DND-41 (cell line): Measurements from ENCODE around the gene CDK15.

Source experiments
- ATAC-seq: fragments of 200-7000 bp; cut with Tn5 transposase; 3 replicates; pipeline ENCODE4 v1.9.1; 2021; ENCODE audit warnings: low read depth; ENCODE audit not compliant: insufficient read depth
- DNase-seq: peaks from one replicate; pipeline ENCODE4 v3.0.0-alpha.2; 2020
- H2AFZ ChIP-seq: 2 replicates; pipeline ENCODE4 v1.6.0; 2012; ENCODE audit warnings: low read depth, low read length
- H3K27ac ChIP-seq: 2 replicates; pipeline ENCODE4 v1.5.1; 2012; ENCODE audit warnings: low read length, inconsistent platforms
- H3K27me3 ChIP-seq: fragments of 200-600 bp; sonication (generic); 2 replicates; pipeline ENCODE4 v1.6.0; 2012; ENCODE audit warnings: low read length, mild to moderate bottlenecking, inconsistent platforms; ENCODE audit not compliant: insufficient read depth, poor library complexity
- H3K36me3 ChIP-seq: 2 replicates; pipeline ENCODE4 v1.5.1; 2012; ENCODE audit warnings: low read length, inconsistent platforms; ENCODE audit not compliant: insufficient read depth
- H3K4me1 ChIP-seq: 2 replicates; pipeline ENCODE4 v1.5.1; 2012; ENCODE audit warnings: mild to moderate bottlenecking, low read length; ENCODE audit not compliant: insufficient read depth
- H3K4me2 ChIP-seq: 2 replicates; pipeline ENCODE4 v1.6.0; 2012; ENCODE audit warnings: mild to moderate bottlenecking, moderate library complexity, low read length, inconsistent platforms; ENCODE audit not compliant: insufficient read depth
- H3K4me3 ChIP-seq, 2 experiments: fragments of 200-600 bp in 1 of 2; shearing (Covaris generic) in 1 of 2; 2 replicates each; pipeline ENCODE4 v1.5.1; 2012 to 2016; ENCODE audit warnings: inconsistent platforms in 2 of 2, low read length in 2 of 2, mild to moderate bottlenecking in 2 of 2, low read depth in 1 of 2, moderate library complexity in 1 of 2
- H3K79me2 ChIP-seq: 2 replicates; pipeline ENCODE4 v1.6.0; 2012; ENCODE audit warnings: low read length, inconsistent platforms; ENCODE audit not compliant: insufficient read depth
- H3K9ac ChIP-seq: 2 replicates; pipeline ENCODE4 v1.6.0; 2012; ENCODE audit warnings: low read depth, mild to moderate bottlenecking, inconsistent platforms, low read length, moderate library complexity
- H3K9me3 ChIP-seq: 2 replicates; pipeline ENCODE4 v1.5.1; 2012; ENCODE audit warnings: low read length, moderate library complexity, mild to moderate bottlenecking, inconsistent platforms; ENCODE audit not compliant: insufficient read depth, severe bottlenecking
- H4K20me1 ChIP-seq: 2 replicates; pipeline ENCODE4 v1.6.0; 2012; ENCODE audit warnings: low read length; ENCODE audit not compliant: insufficient read depth
- EZH2 ChIP-seq: IDR thresholded peaks from 3 replicates; pipeline ENCODE4 v1.6.1; 2012; ENCODE audit warnings: borderline replicate concordance, low read depth, mild to moderate bottlenecking, moderate library complexity, low read length, inconsistent platforms; ENCODE audit not compliant: severe bottlenecking
- TF ChIP-seq, protein P1 (sequence below): IDR thresholded peaks from 2 replicates; pipeline ENCODE4 v1.5.1; 2012; ENCODE audit warnings: borderline replicate concordance, low read length, moderate library complexity, mild to moderate bottlenecking; ENCODE audit not compliant: poor library complexity, severe bottlenecking; ENCODE audit errors: extremely low read depth

The CDK15 gene

DNA sequence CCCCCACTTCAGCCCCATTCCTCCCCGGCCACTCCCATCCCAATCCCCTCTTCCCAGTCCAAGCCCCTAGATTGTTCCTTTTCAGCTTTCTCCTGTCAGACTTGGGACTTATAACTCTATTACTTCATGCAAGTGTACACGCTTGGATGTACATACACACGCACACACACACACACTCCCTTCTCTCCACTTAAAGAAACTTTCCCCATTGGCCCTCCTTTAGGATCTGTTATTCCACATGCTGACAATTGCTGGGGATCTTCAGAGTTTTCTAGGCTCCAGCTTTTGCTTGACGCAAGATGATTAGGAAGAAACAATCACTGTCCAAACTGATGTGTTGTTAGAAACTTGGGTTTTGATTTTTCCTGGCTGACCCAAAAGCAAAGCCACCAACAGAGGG, 75.4 kb downstream of the CDK15 start:
- Histone ChIP-seq H3K4me3 (peak overlapping the region in 1 of 2 experiments; percentile 3; a peak in 1 of 4 replicates), H3K9ac (no peak overlapping the region), H3K4me2 (peak overlapping the region; percentile 65), H4K20me1 (peaks cover 18% of the 10 kb centered on the region; the same call in 1 of the 2 replicates), H2AFZ (no peak overlapping the region), H3K27ac (no peak overlapping the region), H3K36me3 (no peaks in the 10 kb centered on the region), H3K9me3 (no peaks in the 10 kb centered on the region), H3K79me2 (no peaks in the 10 kb centered on the region), H3K4me1 (peaks cover 23% of the 10 kb centered on the region), H3K27me3 (peaks cover 61% of the 10 kb centered on the region)
- no peak for ATAC-seq
- TF ChIP-seq, protein P1, sequence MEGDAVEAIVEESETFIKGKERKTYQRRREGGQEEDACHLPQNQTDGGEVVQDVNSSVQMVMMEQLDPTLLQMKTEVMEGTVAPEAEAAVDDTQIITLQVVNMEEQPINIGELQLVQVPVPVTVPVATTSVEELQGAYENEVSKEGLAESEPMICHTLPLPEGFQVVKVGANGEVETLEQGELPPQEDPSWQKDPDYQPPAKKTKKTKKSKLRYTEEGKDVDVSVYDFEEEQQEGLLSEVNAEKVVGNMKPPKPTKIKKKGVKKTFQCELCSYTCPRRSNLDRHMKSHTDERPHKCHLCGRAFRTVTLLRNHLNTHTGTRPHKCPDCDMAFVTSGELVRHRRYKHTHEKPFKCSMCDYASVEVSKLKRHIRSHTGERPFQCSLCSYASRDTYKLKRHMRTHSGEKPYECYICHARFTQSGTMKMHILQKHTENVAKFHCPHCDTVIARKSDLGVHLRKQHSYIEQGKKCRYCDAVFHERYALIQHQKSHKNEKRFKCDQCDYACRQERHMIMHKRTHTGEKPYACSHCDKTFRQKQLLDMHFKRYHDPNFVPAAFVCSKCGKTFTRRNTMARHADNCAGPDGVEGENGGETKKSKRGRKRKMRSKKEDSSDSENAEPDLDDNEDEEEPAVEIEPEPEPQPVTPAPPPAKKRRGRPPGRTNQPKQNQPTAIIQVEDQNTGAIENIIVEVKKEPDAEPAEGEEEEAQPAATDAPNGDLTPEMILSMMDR: no peak
- no peak for TF ChIP-seq EZH2
- no peak for DNase-seq

DNA sequence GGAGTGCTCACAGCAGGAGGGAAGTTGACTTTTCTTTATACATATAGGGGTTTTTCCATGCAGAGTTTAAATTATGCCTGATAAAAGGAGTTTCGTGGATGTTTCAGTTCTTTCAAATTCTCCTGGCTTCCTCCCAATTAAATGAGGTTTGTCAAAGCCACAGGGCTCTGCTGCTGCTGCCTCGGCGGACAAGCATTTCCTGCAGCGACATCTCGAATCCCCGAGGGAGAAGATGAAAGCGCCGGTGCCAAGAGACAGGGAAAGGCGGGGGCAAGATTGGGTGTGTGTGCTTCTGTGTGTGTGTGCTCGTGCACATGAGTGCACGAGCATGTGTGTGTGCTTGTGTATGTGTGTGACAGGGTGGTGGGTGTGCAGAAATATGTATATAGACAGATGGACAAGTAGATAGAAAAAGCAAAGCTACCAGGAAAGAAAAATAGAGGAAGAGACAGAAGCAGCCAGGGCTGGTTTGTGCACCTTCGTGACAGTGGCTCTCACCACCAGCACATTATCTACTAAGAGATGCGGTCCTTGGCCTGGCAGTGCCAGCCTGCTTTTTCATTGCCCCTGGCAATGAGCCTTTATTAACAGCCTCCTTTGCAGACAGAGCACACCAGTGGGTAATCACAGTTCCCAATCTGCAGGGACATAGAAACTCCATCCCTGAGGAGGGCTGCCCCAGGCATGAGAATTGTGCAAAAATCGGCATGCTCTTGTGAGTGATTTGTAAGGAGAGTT, 76.2 kb downstream of the CDK15 start:
- Histone ChIP-seq H3K4me3 (peak overlapping the region in 1 of 2 experiments; percentile 39; a peak in 2 of 4 replicates), H3K27me3 (peaks cover 58% of the 10 kb centered on the region), H3K27ac (no peak overlapping the region), H4K20me1 (peaks cover 18% of the 10 kb centered on the region; the same call in 1 of the 2 replicates), H3K9ac (no peak overlapping the region), H3K4me2 (peak overlapping the region; percentile 65), H3K4me1 (peaks cover 23% of the 10 kb centered on the region), H2AFZ (no peak overlapping the region), H3K9me3 (no peaks in the 10 kb centered on the region), H3K79me2 (no peaks in the 10 kb centered on the region), H3K36me3 (no peaks in the 10 kb centered on the region)
- DNase-seq (peak; percentile 90), ATAC-seq (peak; percentile 99)
- TF ChIP-seq, protein P1: no peak
- no peak for TF ChIP-seq EZH2

DNA sequence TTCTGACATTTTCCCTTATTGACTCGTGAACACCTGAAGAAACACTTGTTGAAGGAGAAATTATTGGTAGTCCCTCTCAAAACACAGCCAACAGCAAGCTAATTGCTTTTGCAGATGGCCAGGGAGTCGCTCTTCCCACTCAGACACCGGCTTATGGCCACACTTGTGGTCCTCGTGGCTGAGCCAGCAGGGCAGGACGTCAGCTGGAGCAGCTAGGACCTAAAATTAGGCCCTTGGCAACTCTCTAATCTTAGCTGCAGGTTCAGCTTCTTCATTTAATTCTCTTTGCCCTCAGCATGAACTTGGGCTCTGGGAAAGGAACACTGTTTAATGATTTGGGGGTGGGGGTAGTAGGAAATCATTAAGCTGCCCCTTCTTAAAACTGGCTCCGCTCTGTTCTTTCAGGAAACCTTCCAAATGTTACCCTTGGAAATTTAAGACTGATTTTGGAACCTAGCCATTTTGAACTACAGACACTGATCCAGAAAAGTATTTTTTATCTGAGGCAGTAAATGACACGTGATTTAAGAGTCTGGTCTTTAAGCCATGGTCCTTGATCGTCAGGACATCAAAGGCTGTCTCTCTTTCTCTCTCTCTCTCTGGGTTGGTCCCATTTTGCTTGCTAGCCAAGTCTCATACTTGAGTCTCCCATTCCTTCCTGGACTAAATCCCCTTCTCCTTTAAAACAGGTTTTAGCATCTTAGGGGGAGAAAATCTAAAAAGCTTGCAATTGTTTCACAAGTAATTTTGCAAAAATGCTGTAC, 77.5 kb downstream of the CDK15 start:
- Histone ChIP-seq H3K79me2 (no peaks in the 10 kb centered on the region), H2AFZ (no peak overlapping the region), H3K36me3 (no peaks in the 10 kb centered on the region), H3K9ac (no peak overlapping the region), H3K4me2 (no peak overlapping the region), H3K9me3 (no peaks in the 10 kb centered on the region), H3K27me3 (peaks cover 56% of the 10 kb centered on the region), H3K4me1 (peaks cover 23% of the 10 kb centered on the region), H3K27ac (no peak overlapping the region), H3K4me3 (no peak overlapping the region), H4K20me1 (peaks cover 18% of the 10 kb centered on the region; the same call in 1 of the 2 replicates)
- ATAC-seq: no peak
- no peak for TF ChIP-seq EZH2
- TF ChIP-seq, protein P1: no peak
- DNase-seq: no peak
